GM12878 (cell line): ENCODE measurements around the gene TSLP. TPM values are rescaled to one million over a fixed set of nuclear protein-coding genes. Genes with fewer than 3 reads are reported as not detected.

Experiments
- ATAC-seq: fragments of 200-7000 bp; cut with Tn5 transposase; 3 replicates; pipeline ENCODE4 v1.9.1; 2020; ENCODE audit warnings: mild to moderate bottlenecking, moderate library complexity
- BruUV-seq: library from RNA; stranded (reverse); fragments of 400-500 nt; replicated peaks from 2 replicates; lab custom pipeline; 2021; lab: Mats Ljungman, UMichigan
- CTCF ChIA-PET: fragments of 300-600 bp; sonication (Branson Sonifier 250); formaldehyde crosslinking; extraction: SDS; loops from one replicate; lab custom pipeline; 2021; ENCODE audit warnings: inconsistent platforms; lab: Yijun Ruan, JAX
- POLR2A ChIA-PET: fragments of 350-600 bp; formaldehyde crosslinking; extraction: SDS; loops from one replicate; lab custom pipeline; 2021; ENCODE audit warnings: inconsistent platforms; lab: Charles Lee
- RAD21 ChIA-PET: fragments of 300-600 bp; sonication (Branson Sonifier 250); formaldehyde crosslinking; loops from one replicate; lab custom pipeline; 2023; ENCODE audit warnings: antibody characterized with exemption; ENCODE audit not compliant: unreplicated experiment; lab: Charles Lee
- SMC1A ChIA-PET: fragments of 300-600 bp; sonication (Branson Sonifier 250); formaldehyde crosslinking; loops from one replicate; lab custom pipeline; 2023; ENCODE audit not compliant: unreplicated experiment, uncharacterized antibody; lab: Charles Lee
- DNase-seq: peaks from one replicate; pipeline ENCODE4 v3.0.0-alpha.2; 2011; ENCODE audit warnings: low read depth, low spot score
- FAIRE-seq: peaks from 3 replicates; lab custom pipeline; 2011; peaks lifted over from hg19 to GRCh38; lab: Jason Lieb, UNC
- H2AFZ ChIP-seq: 2 replicates; pipeline ENCODE4 v1.6.0; 2011; ENCODE audit warnings: low read depth, low read length, control low read depth; ENCODE audit not compliant: control insufficient read depth
- H3K27ac ChIP-seq: 2 replicates; pipeline ENCODE4 v1.5.1; 2011; ENCODE audit warnings: control low read depth; ENCODE audit not compliant: control insufficient read depth, insufficient read depth
- H3K27me3 ChIP-seq, 2 experiments: replicated peaks in 1 of 2; 2 replicates each; pipeline versions ENCODE4 v1.6.0 to v1.6.1; 2011; ENCODE audit warnings: low read length in 1 of 2; ENCODE audit not compliant: control insufficient read depth in 2 of 2, insufficient read depth in 2 of 2
- H3K36me3 ChIP-seq, 2 experiments: 2 replicates each; pipeline ENCODE4 v1.5.1; 2011; ENCODE audit warnings: low read length in 1 of 2; ENCODE audit not compliant: control insufficient read depth in 2 of 2, insufficient read depth in 2 of 2
- H3K4me1 ChIP-seq: 2 replicates; pipeline ENCODE4 v1.6.1; 2011; ENCODE audit warnings: mild to moderate bottlenecking, low read length, moderate library complexity, mixed read lengths; ENCODE audit not compliant: control insufficient read depth, insufficient read depth
- H3K4me2 ChIP-seq: 2 replicates; pipeline ENCODE4 v1.6.0; 2011; ENCODE audit warnings: control low read depth; ENCODE audit not compliant: control insufficient read depth, insufficient read depth
- H3K4me3 ChIP-seq: fragments of 200-600 bp; sonication (generic); 2 replicates; pipeline ENCODE4 v1.5.1; 2016
- H3K79me2 ChIP-seq: 2 replicates; pipeline ENCODE4 v1.6.0; 2011; ENCODE audit warnings: low read length; ENCODE audit not compliant: control insufficient read depth, insufficient read depth
- H3K9ac ChIP-seq: 2 replicates; pipeline ENCODE4 v1.8.0; 2011; ENCODE audit warnings: low read length, control low read depth, mixed read lengths; ENCODE audit not compliant: control insufficient read depth, insufficient read depth
- H3K9me3 ChIP-seq: replicated peaks from 3 replicates; pipeline ENCODE4 v1.5.1; 2011; ENCODE audit warnings: mild to moderate bottlenecking, low read length; ENCODE audit not compliant: control insufficient read depth, insufficient read depth
- H4K20me1 ChIP-seq: 2 replicates; pipeline ENCODE4 v1.6.0; 2011; ENCODE audit not compliant: control insufficient read depth, insufficient read depth
- BMI1 ChIP-seq: fragments of 450-650 bp; IDR thresholded peaks from 2 replicates; pipeline ENCODE4 v1.6.1; 2016; ENCODE audit warnings: mild to moderate bottlenecking, moderate library complexity, borderline replicate concordance
- GATAD2B ChIP-seq: fragments of 450-650 bp; conservative IDR thresholded peaks from 2 replicates; pipeline ENCODE4 v1.6.1; 2017; ENCODE audit warnings: low read depth, mild to moderate bottlenecking, moderate library complexity
- IKZF1 ChIP-seq: fragments of 450-650 bp; conservative IDR thresholded peaks from 2 replicates; pipeline ENCODE4 v1.6.1; 2017; ENCODE audit warnings: antibody characterized with exemption, mild to moderate bottlenecking
- KDM1A ChIP-seq: fragments of 200-600 bp; sonication (generic); IDR thresholded peaks from 2 replicates; pipeline ENCODE4 v1.6.1; 2016; ENCODE audit warnings: borderline replicate concordance
- NR2C1 ChIP-seq: fragments of 450-650 bp; IDR thresholded peaks from 2 replicates; pipeline ENCODE4 v1.6.1; 2017; ENCODE audit warnings: antibody characterized with exemption, mild to moderate bottlenecking, moderate library complexity
- PAX5 ChIP-seq: IDR thresholded peaks from 2 replicates; pipeline ENCODE4 v1.6.1; 2011; ENCODE audit warnings: low read depth, low read length, borderline replicate concordance
- POU2F2 ChIP-seq: IDR thresholded peaks from 3 replicates; pipeline ENCODE4 v1.6.1; 2011; ENCODE audit warnings: low read depth, mild to moderate bottlenecking, low read length, borderline replicate concordance
- RELA ChIP-seq: fragments of 450-650 bp; IDR thresholded peaks from 2 replicates; pipeline ENCODE4 v1.8.0; 2014; ENCODE audit warnings: borderline replicate concordance; ENCODE audit not compliant: partially characterized antibody
- SMAD5 ChIP-seq: IDR thresholded peaks from 2 replicates; pipeline ENCODE4 v1.6.1; 2016; ENCODE audit warnings: antibody characterized with exemption, low read depth
- SP1 ChIP-seq: IDR thresholded peaks from one replicate; pipeline ENCODE4 v1.6.1; 2011; ENCODE audit warnings: low read depth, low read length
- WGBS: methylation state at CpG from one replicate; pipeline ENCODE4 v1.1.6; 2016; ENCODE audit warnings: low lambda C conversion rate; ENCODE audit not compliant: insufficient replicate concordance, insufficient coverage; ENCODE audit errors: missing lambda C conversion rate; 5-methylcytosine and 5-hydroxymethylcytosine counted together
- in situ Hi-C: fragments of 300-500 bp; cut with MboI; formaldehyde crosslinking; loops from 9 replicates; pipeline ENCODE4 v1.14.3; 2018; ENCODE audit warnings: mixed read lengths
- intact Hi-C: fragments of 100-400 bp; cut with micrococcal nuclease; formaldehyde crosslinking; loops from one replicate; pipeline ENCODE4 v1.14.2; 2022; ENCODE audit not compliant: unreplicated experiment
- polyA plus RNA-seq, 11 experiments: library from polyadenylated mRNA; depleted of rRNA in 4 of 11; unstranded in 6 of 11; stranded (reverse) in 5 of 11; fragments of >200 nt; fragmentation: Nextera tagmentation in 4 of 11; fragmentation: Illumina TruSeq in 1 of 11; extraction: Ambion mirVana in 4 of 11; extraction: Trizol in 1 of 11; gene quantifications; 1 replicate in 1 of 11; 2 replicates in 10 of 11; pipeline versions ENCODE4 v1.2.1 to v1.2.3, GENCODE V29; 2011 to 2016; ENCODE audit warnings: inconsistent platforms in 2 of 11, missing spikeins in 2 of 11, low read depth in 1 of 11
- total RNA-seq, 4 experiments: library from RNA; depleted of rRNA in 3 of 4; stranded (reverse); fragments of >200 nt in 3 of 4; fragmentation: Illumina TruSeq in 1 of 4; extraction: Trizol in 1 of 4; gene quantifications; 2 replicates each; pipeline versions ENCODE4 v1.2.1 to v1.2.3, GENCODE V29; 2013 to 2021
- TF ChIP-seq, protein P1 (sequence below): fragments of 450-650 bp; formaldehyde crosslinking; IDR thresholded peaks from 2 replicates; pipeline ENCODE4 v1.4.0; 2020; ENCODE audit warnings: mild to moderate bottlenecking, moderate library complexity

Gene TSLP
- total and polyA plus RNA-seq, 10 of the 15 experiments (the other 5 are each of a cell fraction or from before 2014, with no cell fraction given), result 0.05 to 0.32 TPM; not detected in 8

DNA sequence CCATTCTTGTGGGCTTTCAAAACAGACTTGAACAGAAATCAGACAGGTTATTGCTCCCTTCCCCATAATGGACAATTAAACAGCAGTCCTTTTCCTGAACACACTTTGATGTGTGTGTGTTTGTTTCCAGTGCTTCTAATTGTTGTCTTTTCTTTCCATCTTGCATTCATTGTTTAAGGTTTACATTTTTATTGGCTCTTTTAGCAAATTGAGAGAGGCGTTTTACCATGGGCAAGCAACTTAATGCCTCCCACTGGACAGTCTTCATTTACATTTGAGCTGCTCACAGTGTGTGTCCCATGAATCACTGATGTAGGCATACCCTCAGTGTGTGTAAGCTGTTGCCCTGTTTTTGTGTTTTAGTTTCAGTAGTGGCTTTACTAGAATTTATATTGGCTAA, 45.6 kb downstream of the TSLP start:
- FAIRE-seq, result no peak
- no peaks in the 10 kb centered on the region for H4K20me1 ChIP-seq
- peaks cover 3 to 13% of the 10 kb centered on the region in 2 experiments; a peak in 3 of 4 replicates for H3K36me3 ChIP-seq
- no peak overlapping the region for H3K4me3 ChIP-seq
- ChIA-PET SMC1A (interaction anchor here (0.7 to 1.2 kb wide), 2 partner anchors 8 to 23 kb away, joined by 3 to 5 read pairs; no protein-coding TSS in a partner anchor), RAD21 (interaction anchor here (1.3 kb wide), 1 partner anchor 25 kb away, joined by 3 read pairs; no protein-coding TSS in a partner anchor), CTCF (interaction anchor here (1.4 kb wide), 1 partner anchor 9 kb away, joined by 3 read pairs; no protein-coding TSS in a partner anchor), POLR2A (no interaction called here)
- H3K79me2 ChIP-seq, result no peaks in the 10 kb centered on the region
- no peaks in the 10 kb centered on the region for H3K4me1 ChIP-seq
- H3K9ac ChIP-seq, result no peak overlapping the region
- no TSS peak for BruUV-seq
- 100% methylated on average over 1 of the region's 1 CpG for WGBS
- H3K9me3 ChIP-seq, result no peaks in the 10 kb centered on the region
- no peak overlapping the region for H3K4me2 ChIP-seq
- TF ChIP-seq GATAD2B, result no peak
- no peak for TF ChIP-seq PAX5
- no peak for TF ChIP-seq RELA
- no peak for TF ChIP-seq SMAD5
- TF ChIP-seq SP1, result no peak
- TF ChIP-seq KDM1A, result no peak
- TF ChIP-seq, protein P1, sequence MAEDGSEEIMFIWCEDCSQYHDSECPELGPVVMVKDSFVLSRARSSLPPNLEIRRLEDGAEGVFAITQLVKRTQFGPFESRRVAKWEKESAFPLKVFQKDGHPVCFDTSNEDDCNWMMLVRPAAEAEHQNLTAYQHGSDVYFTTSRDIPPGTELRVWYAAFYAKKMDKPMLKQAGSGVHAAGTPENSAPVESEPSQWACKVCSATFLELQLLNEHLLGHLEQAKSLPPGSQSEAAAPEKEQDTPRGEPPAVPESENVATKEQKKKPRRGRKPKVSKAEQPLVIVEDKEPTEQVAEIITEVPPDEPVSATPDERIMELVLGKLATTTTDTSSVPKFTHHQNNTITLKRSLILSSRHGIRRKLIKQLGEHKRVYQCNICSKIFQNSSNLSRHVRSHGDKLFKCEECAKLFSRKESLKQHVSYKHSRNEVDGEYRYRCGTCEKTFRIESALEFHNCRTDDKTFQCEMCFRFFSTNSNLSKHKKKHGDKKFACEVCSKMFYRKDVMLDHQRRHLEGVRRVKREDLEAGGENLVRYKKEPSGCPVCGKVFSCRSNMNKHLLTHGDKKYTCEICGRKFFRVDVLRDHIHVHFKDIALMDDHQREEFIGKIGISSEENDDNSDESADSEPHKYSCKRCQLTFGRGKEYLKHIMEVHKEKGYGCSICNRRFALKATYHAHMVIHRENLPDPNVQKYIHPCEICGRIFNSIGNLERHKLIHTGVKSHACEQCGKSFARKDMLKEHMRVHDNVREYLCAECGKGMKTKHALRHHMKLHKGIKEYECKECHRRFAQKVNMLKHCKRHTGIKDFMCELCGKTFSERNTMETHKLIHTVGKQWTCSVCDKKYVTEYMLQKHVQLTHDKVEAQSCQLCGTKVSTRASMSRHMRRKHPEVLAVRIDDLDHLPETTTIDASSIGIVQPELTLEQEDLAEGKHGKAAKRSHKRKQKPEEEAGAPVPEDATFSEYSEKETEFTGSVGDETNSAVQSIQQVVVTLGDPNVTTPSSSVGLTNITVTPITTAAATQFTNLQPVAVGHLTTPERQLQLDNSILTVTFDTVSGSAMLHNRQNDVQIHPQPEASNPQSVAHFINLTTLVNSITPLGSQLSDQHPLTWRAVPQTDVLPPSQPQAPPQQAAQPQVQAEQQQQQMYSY (CRISPR knock-in tag), result no peak
- TF ChIP-seq POU2F2, result no peak
- TF ChIP-seq IKZF1, result no peak
- TF ChIP-seq BMI1, result no peak
- TF ChIP-seq NR2C1, result no peak
- no peak overlapping the region for H3K27ac ChIP-seq
- no peak overlapping the region for H2AFZ ChIP-seq
- DNase-seq, result no peak
- no peak for ATAC-seq
- intact Hi-C loops, result no loop called here
- in situ Hi-C loops, result no loop called here
- no peaks in the 10 kb centered on the region for H3K27me3 ChIP-seq
